NCI-H2171 (cell line): ENCODE measurements around the gene GPR15LG.

Source experiments
- DNase-seq: peaks from one replicate; lab custom pipeline; 2025; lab: John Stamatoyannopoulos, UW

Gene GPR15LG

DNA sequence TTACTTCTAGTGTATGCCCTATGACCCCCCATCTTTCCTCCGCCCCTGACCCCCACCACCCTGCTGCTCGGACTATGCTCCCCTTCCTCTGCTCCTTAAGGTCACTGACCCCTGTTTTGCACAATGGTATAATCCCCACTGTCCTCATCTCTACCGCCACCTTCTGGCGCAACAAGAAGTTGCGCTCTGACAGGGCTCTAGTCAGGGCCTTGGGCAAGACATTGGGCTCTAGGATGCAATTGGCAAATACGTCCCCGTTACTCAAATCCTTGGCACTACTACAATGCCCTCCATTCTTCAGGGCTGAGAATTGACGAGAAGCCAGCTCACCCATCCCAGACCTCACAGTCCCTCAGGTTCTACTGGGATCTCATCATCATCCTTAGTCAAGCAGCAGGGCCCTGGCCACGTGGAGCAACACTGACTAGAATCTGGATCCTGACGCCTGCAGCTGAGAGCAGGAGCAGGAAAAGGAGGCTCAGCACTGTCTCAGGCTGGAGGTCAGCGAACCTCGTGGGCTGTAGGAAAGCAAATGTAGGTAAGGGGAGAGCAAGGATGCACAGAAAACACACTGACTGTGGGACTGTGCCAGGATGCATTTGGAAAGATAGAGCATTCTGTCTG lies 41.1 kb downstream of the GPR15LG start:
- no peak for DNase-seq

DNA sequence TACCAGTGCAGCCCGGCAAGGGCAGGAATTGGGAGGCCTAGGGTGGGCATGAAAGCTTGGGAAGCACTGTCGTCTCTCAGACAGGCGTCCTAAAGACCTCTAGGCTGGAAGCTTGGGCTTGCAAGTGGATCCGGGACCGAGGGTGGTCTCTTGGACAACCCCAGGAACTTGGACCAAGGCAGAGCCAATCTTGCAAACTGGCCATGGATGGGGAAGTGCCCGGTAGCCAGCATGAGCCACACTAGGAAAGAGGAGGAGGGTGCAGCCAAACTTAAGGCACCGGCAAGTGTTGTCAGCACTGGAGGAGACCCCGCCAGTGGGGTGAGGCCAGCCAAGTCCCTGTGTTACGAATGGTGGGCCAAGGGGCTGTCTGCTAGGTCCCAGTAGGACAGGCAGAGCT lies 43.2 kb downstream of the GPR15LG start:
- no peak for DNase-seq

DNA sequence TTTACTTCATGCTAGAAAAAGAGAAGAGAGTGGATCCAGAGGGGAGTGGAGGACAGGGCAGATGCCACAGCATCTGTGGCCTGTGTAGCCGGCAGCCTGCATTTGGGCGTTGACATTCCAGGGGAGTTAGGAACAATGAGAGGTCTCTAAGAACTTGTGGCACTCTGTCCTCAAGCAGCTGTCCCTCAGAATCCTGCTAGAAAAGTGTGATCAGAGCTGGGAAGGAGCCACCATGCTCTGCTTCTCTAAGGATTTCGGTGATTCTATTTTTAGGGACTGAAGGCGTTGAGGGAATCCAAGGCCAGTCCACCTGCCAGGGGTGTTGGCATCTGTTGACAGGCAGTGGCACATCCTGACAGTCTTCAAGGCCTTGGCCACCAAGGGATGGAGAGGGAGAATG lies 44.1 kb downstream of the GPR15LG start:
- no peak for DNase-seq

DNA sequence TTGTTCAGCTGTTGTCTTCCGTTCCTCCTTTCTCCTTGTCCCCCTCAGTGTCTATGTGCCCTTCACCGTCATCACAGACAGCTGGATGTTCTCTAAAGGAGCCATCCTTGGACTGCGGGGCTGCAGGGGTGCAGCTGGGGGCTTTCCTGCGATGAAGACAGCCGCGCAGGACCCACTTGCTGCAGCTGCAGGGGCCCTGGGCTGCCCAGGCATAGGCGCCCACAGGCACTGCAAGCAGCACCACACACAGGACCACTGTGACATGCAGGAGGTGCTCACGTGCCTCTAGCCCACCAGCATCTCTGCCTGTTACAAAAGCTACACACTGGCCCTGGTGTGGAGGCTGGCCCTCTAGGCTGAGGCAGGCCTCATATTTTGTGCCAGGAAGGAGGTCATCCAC lies 48.3 kb downstream of the GPR15LG start:
- no peak for DNase-seq

DNA sequence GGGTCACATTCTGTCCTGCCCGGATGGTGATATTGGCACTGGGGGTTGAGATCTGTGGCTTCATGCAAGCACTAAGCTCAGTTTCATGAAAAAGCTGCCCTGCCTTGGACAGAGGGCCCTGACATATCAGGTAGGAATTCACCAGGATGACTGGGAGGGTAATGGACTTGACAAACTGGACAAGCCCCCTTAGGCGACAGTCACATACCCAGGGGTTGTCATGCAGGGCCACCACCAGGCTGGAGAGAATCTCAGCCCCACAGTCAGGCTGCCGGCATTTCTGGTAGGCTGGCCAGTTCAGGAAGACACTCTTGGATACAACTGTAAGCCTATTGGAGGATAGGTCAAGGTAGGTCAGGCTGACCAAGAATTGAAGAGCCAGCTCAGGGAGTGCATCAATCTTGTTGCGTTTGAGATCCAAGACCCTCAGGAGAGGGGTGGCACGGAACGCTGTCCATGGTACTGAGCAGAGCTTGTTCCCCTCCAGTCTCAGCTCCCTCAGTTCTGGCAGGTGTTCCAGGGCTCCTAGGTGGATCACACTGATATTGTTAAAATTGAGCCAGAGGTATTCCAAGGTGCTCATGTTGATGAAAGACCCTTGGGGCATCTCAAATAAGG lies 50.9 kb downstream of the GPR15LG start:
- DNase-seq, result no peak

DNA sequence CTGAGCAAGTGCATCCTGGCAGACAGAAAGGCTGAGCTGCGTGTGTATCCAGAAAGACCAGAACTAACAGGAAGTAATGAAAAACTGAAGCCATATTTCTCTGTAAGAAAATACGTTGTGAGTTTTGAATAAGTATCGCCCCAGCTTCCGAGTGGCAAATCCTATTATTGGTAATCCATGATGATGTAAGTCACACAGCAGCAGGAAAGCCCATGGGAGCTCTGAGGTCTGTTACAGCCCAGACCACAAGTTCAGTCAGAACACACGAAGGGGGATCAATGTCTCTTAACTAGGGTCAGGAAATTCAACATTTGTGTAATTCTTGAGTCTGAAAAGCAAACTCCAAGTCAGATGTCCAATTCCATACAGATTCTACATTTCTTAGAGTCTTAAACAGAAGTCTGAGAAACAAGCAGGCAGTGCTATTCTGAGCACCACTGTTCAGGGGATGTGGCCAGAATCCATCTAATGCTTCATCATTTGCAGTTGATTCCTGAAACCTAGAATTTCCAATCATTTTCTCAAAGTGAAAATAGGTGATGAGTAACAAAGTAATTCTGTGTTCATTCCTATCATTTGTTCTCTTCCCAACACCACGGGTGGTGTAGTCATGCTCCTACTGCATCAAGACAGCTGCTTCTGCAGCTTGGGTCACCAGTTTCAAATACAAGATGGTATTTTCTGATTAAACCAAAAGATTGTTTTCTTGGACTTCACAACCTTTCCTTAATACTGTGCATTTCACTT lies 52.0 kb downstream of the GPR15LG start, which contains the start of gene LRIT2:
Gene LRIT2, minus strand, starts transcription at position 118 of the 747 bp plus-strand sequence. Its CDS starts 24 bp downstream, at position 94.
- DNase-seq, result no peak

DNA sequence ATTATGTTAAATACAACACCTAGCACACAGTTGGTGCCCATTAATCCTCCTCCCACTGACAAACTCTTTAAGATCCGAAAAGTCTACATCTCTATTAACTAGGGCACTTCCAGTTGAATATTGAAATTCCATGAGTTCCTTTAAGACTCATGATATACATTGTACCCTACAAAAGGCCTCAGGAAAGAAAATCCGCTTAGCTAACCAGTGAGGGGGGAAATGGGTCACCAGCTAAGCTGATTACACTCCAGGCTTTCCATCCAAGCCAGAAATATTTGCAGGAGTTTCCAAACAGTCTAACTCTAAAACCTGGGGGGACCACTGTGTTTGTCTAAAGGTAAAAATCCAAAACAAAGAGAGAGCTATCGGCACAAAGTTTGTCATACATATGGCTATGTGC lies 53.0 kb downstream of the GPR15LG start:
- DNase-seq, result no peak

DNA sequence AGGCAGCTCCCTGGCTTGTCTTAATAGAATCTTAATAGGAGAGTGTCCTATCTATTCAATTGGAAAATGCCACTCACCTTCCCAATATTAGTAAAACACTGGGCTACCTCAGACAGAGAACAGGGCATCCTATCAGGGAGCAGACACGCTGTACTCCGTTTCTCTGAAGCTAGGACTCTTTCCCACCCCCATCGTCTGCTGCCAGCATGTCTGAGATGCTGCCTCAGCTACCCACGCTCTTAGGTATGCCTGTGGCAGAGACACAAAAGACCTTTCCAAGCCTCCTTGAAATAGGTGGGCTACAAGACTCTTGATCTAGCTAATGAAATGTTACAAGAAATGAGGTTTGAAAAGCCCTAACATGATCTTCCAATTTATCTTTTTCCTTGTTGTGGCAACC lies 54.2 kb downstream of the GPR15LG start:
- DNase-seq, result no peak

DNA sequence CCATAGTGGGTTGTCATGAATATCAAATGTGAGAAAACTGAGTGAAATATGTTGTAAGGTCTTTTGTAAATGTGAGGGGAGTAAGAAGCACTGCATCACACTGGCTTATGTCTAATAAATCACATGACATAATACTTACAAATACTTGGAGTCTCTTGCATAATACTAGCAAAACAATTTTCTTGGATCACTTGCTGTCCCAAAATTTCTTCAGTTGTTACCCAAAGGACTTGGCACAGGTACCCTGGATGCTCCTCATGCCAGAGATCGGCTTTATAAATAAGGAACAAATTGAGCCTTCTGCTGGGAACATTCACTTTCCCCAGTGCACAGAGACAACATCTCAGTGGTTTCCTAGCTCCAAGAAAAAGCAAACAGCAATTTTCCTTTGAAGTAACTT lies 56.8 kb downstream of the GPR15LG start:
- no peak for DNase-seq

DNA sequence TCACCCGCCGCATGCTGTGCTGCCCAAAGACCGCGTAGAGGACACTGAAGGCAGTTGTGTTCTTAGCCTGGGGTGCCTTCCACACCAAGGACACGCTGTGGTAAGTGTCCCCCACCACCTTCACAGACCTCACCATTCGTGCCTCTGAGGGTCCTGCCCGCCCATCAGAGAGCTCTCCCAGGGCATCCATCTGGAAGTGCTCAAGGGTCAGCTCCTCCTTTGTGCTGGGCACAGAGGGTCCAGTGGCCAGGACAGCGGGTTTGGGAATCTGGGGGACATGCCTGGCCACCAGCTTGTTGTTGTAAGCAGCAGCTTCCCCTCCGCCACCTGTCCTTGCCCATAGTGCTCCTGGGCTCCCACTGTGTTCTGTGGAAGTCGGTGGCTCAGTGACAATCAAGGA lies 58.8 kb downstream of the GPR15LG start:
- DNase-seq, result no peak

DNA sequence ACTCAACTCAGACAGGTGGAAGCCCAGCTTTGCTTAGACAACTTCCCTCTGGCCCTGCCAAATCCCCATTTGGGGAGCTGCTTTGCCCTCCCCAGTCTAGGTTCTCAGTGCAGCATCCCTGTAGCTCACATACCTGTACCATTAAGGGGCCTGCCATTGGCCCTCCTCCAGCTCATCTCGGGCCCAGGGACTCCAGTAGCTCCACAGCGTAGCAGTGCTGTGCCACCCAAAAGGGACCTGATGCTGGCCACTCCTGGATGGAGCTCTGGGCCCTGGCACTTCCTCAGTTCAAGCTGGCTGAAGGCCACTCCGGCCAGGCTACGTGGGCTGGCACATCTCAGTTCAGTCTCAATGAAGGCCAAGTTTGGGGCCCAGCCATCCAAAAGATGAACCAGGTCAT lies 60.3 kb downstream of the GPR15LG start:
- no peak for DNase-seq

DNA sequence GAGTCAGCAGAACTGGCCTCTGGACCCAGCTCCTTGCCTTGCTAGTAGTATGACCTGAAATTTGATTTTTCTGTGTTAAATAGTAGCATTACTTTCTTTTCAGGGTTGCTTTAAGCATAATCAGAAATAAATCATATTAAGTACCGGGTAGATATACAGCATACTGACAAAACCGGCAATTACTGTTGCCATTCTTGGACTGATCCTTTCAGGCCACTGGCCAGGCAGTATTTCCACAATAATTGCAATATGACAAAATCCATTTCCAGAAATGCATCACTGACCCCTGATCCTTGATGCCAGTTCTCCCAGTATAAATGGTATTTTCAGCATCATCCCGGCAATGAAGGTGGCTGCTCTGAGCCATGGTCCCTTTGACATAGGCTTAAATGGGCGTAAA lies 60.9 kb downstream of the GPR15LG start:
- no peak for DNase-seq
